Measurements from ENCODE around the gene TMEM82.

TMEM82 gene

DNA sequence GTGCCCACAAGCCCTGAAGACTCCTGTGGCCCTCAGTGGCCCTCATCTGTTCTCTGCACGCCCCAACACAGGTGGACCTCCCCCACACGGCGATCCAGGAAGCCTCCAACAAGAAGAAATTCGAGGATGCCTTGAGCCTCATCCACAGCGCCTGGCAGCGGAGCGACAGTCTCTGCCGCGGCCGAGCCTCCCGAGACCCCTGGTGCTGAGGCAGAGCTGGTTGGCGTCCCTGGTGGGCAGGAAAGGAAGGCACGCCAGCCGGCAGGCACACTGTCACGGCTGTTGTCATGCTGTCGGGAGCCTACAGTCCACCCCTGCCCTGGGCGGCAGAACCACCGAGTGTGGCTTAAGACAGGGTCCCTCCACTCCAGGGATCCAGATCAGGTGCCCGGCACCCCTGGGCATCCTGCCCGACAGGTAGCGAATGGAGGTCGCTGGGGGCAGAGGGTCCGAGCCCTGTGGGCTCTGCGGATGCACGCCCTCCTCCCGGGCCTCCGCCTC, 8.5 kb upstream of the TMEM82 start:
- Histone ChIP-seq H3K36me3 (ENCODE audit: insufficient read depth, low read length) (peaks cover 42% of the 10 kb centered on the region), H3F3A (ENCODE audit: insufficient read depth, low read length) (no peaks in the 10 kb centered on the region), H4K20me1 (ENCODE audit: insufficient read depth, low read length) (no peaks in the 10 kb centered on the region), H3K79me2 (ENCODE audit: insufficient read depth, low read length) (no peaks in the 10 kb centered on the region), H3K27me3 (ENCODE audit: insufficient read depth, low read length) (no peaks in the 10 kb centered on the region), H3K9ac (ENCODE audit: low read length) (no peak overlapping the region), H3K9me3 (ENCODE audit: low read length) (no peaks in the 10 kb centered on the region), H3K4me1 (ENCODE audit: insufficient read depth, low read length, severe bottlenecking) (no peaks in the 10 kb centered on the region), H3K9me2 (ENCODE audit: low read depth, low read length) (no peaks in the 10 kb centered on the region), H3K4me3 (ENCODE audit: low read depth, low read length, poor library complexity, severe bottlenecking) (no peak overlapping the region), H3K4me2 (ENCODE audit: low read length) (no peak overlapping the region), H2AFZ (ENCODE audit: low read length) (no peak overlapping the region), H3K27ac (ENCODE audit: low read depth, low read length, poor library complexity, severe bottlenecking) (no peak overlapping the region)
- no peak for TF ChIP-seq EZH2 (IDR thresholded peaks at IDR 0.05; ENCODE audit: borderline replicate concordance, low read length)
- TF ChIP-seq, protein P1, sequence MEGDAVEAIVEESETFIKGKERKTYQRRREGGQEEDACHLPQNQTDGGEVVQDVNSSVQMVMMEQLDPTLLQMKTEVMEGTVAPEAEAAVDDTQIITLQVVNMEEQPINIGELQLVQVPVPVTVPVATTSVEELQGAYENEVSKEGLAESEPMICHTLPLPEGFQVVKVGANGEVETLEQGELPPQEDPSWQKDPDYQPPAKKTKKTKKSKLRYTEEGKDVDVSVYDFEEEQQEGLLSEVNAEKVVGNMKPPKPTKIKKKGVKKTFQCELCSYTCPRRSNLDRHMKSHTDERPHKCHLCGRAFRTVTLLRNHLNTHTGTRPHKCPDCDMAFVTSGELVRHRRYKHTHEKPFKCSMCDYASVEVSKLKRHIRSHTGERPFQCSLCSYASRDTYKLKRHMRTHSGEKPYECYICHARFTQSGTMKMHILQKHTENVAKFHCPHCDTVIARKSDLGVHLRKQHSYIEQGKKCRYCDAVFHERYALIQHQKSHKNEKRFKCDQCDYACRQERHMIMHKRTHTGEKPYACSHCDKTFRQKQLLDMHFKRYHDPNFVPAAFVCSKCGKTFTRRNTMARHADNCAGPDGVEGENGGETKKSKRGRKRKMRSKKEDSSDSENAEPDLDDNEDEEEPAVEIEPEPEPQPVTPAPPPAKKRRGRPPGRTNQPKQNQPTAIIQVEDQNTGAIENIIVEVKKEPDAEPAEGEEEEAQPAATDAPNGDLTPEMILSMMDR (IDR thresholded peaks at IDR 0.05; ENCODE audit: low read length), result no peak

DNA sequence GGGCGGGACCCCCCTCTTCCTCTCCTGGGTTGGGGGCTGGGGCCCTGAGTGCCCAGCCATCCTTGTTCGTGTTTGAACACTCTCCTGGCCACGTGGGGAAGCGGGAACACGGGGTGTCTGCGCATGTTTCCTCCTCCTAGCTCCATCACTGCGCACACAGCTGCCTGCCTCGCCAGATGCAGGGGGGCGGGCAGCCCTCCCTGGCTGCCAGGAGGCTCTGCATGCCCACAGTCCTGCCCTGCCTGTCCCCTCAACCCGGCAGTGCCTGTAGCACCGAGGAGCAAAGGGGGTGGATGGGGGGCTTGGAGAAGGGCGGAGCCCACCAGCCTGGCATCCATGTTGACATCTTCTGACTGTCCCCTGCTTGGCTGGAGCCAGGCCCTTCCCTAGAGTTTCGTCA, 8.0 kb upstream of the TMEM82 start:
- no peak overlapping the region for H3K4me3 ChIP-seq (ENCODE audit: low read depth, low read length, poor library complexity, severe bottlenecking)
- H3K4me2 ChIP-seq (ENCODE audit: low read length), result no peak overlapping the region
- TF ChIP-seq EZH2 (IDR thresholded peaks at IDR 0.05; ENCODE audit: borderline replicate concordance, low read length), result no peak
- TF ChIP-seq, protein P1 (IDR thresholded peaks at IDR 0.05; ENCODE audit: low read length), result no peak
- H3K27ac ChIP-seq (ENCODE audit: low read depth, low read length, poor library complexity, severe bottlenecking), result no peak overlapping the region
- no peaks in the 10 kb centered on the region for H3K9me3 ChIP-seq (ENCODE audit: low read length)
- H4K20me1 ChIP-seq (ENCODE audit: insufficient read depth, low read length), result no peaks in the 10 kb centered on the region
- H3F3A ChIP-seq (ENCODE audit: insufficient read depth, low read length), result no peaks in the 10 kb centered on the region
- H3K9ac ChIP-seq (ENCODE audit: low read length), result no peak overlapping the region
- no peaks in the 10 kb centered on the region for H3K9me2 ChIP-seq (ENCODE audit: low read depth, low read length)
- H3K79me2 ChIP-seq (ENCODE audit: insufficient read depth, low read length), result no peaks in the 10 kb centered on the region
- peaks cover 38% of the 10 kb centered on the region for H3K36me3 ChIP-seq (ENCODE audit: insufficient read depth, low read length)
- no peak overlapping the region for H2AFZ ChIP-seq (ENCODE audit: low read length)
- no peaks in the 10 kb centered on the region for H3K27me3 ChIP-seq (ENCODE audit: insufficient read depth, low read length)
- H3K4me1 ChIP-seq (ENCODE audit: insufficient read depth, low read length, severe bottlenecking), result no peaks in the 10 kb centered on the region

DNA sequence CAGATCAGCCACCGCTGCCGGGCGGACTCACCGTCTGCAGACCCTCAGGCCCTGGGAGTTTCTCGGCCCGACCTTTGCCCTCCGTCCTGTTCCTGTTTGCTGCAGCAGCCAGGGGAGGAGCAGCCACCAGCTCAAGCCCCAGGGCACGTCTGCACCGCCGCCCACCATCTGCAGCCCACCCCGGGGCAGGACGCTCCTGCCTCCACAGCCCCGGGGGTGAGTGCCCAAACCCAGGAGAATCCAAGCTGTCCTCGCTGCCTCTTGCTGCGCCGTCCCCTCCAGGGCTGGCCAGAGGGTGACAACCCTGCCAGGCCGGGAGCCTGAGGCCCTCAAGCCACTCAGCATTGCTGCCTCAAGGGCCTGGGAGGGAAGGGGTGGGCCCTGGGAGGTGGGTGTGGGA, 7.4 kb upstream of the TMEM82 start:
- H3K27me3 ChIP-seq (ENCODE audit: insufficient read depth, low read length), result no peaks in the 10 kb centered on the region
- H3K9ac ChIP-seq (ENCODE audit: low read length), result no peak overlapping the region
- H3K4me2 ChIP-seq (ENCODE audit: low read length), result no peak overlapping the region
- no peaks in the 10 kb centered on the region for H3K4me1 ChIP-seq (ENCODE audit: insufficient read depth, low read length, severe bottlenecking)
- no peaks in the 10 kb centered on the region for H4K20me1 ChIP-seq (ENCODE audit: insufficient read depth, low read length)
- H3K9me3 ChIP-seq (ENCODE audit: low read length), result no peaks in the 10 kb centered on the region
- H3K79me2 ChIP-seq (ENCODE audit: insufficient read depth, low read length), result no peaks in the 10 kb centered on the region
- TF ChIP-seq, protein P1 (IDR thresholded peaks at IDR 0.05; ENCODE audit: low read length), result no peak
- no peak for TF ChIP-seq EZH2 (IDR thresholded peaks at IDR 0.05; ENCODE audit: borderline replicate concordance, low read length)
- peaks cover 34% of the 10 kb centered on the region for H3K36me3 ChIP-seq (ENCODE audit: insufficient read depth, low read length)
- H3K4me3 ChIP-seq (ENCODE audit: low read depth, low read length, poor library complexity, severe bottlenecking), result no peak overlapping the region
- no peaks in the 10 kb centered on the region for H3F3A ChIP-seq (ENCODE audit: insufficient read depth, low read length)
- H3K27ac ChIP-seq (ENCODE audit: low read depth, low read length, poor library complexity, severe bottlenecking), result no peak overlapping the region
- H2AFZ ChIP-seq (ENCODE audit: low read length), result no peak overlapping the region
- H3K9me2 ChIP-seq (ENCODE audit: low read depth, low read length), result no peaks in the 10 kb centered on the region

All from OCI-LY1 (cell line).